HG03064 (cell line): ENCODE results near the gene CFAP97.
"Not testable (repeated sequence)": the region's sequence is repeated elsewhere in the genome, so short reads cannot be mapped to it uniquely, and the experiment has no call there.

Source experiments
- ATAC-seq: cut with Tn5 transposase; IDR thresholded peaks from one replicate; pipeline ENCODE4 v1.9.1; 2021; ENCODE audit warnings: low read depth; ENCODE audit not compliant: unreplicated experiment

Gene CFAP97

DNA sequence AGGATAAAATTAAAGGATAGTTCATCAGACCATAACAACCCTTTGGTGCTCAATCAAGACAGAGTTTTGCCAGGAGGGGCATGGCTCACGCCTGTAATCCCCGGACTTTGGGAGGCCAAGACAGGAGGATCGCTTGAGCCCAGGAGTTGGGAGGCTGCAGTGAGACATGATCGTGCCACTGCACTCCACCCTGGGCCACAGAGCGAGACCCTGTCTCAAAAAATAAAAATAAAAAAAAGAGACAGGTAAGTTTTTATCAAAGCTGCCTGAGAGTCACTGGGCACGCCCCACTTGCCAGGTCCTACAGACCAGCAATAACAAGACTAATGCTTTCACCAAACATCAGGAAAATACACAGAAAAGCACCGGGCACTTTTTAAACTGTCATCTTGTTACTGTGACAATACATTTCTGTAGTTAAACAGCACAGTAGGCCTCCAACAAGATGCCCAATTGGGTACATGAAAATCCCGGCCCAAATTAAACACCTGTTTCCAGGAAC, 765 bp downstream of the CFAP97 start:
- peak; percentile 4 for ATAC-seq

DNA sequence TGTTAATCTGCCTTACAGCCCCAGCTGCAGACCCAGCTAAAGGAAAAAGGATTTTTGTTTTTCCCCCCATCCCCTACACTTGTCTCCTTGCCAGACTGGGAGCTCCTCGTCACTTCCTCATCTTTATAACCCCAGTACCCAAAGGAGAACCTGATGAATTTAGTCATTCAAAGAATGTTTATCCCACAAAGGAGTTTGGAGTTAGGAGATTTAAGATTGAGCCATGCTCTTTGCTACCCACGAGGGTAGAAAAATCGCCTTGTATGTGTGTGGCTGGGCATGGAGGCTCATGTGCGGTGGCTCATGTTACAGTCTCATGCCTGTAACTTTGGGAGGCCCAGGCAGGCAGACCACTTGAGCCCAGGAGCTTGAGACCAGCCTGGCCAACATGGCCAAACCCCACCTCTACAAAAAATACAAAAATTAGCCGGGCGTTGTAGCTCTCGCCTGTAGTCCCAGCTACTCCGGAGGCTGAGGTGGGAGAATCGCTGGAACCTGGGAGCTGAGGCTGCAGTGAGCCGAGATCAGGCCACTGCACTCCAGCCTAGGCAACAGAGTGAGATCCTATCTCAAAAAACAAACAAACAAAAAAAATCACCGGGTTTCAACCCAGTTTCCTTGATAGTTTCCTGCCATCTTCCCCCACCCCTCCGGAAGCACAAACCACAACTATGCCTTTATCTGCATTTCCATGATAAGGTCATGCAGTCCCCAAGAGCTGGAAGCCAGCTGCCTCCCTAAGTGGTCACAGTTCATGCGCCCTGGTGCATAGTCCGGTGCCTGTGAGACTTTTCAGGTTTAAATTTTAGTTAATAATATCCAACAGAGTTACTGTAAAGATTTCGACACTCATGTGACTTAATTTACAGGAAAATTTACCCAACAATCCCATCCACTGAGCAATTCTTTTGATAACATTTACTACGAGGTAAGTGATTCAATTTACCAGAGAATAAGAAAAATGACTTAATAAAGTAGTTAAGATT, 1.5 kb downstream of the CFAP97 start:
- no peak for ATAC-seq

DNA sequence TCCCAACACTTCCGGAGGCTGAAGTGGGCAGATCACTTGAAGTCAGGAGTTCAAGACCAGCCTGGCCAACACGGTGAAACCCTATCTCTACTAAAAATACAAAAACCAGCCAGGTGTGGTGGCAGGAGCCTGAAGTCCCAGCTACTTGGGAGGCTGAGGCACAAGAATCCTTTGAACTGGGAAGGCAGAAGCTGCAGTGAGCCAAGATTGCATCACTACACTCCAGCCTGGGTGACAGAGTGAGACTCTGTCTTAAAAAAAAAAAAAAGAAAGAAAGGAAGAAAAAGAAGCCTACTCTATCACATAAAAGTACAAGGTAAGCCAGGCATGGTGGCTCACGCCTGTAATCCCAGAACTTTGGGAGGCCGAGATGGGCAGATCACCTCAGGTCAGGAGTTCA, 5.6 kb downstream of the CFAP97 start:
- ATAC-seq: not testable (repeated sequence)

DNA sequence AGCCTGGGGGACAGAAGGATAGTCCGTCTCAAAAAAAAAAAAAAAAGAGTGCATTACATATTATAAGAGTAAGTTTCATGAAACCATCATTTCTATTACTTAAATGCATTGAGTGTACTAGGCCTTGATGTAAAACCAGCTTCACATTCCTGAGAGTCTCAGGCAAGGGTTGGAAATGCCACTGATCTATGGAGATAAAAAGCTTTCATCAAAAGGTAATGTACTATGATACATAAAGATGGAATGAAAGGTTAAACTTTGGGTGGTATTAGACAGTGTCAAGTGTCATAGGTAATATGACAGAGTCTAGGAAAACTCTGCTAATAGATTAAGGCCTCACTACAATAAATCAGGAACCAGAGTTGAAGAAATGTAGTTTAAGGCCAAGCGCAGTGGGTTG, 7.4 kb downstream of the CFAP97 start:
- no peak for ATAC-seq

DNA sequence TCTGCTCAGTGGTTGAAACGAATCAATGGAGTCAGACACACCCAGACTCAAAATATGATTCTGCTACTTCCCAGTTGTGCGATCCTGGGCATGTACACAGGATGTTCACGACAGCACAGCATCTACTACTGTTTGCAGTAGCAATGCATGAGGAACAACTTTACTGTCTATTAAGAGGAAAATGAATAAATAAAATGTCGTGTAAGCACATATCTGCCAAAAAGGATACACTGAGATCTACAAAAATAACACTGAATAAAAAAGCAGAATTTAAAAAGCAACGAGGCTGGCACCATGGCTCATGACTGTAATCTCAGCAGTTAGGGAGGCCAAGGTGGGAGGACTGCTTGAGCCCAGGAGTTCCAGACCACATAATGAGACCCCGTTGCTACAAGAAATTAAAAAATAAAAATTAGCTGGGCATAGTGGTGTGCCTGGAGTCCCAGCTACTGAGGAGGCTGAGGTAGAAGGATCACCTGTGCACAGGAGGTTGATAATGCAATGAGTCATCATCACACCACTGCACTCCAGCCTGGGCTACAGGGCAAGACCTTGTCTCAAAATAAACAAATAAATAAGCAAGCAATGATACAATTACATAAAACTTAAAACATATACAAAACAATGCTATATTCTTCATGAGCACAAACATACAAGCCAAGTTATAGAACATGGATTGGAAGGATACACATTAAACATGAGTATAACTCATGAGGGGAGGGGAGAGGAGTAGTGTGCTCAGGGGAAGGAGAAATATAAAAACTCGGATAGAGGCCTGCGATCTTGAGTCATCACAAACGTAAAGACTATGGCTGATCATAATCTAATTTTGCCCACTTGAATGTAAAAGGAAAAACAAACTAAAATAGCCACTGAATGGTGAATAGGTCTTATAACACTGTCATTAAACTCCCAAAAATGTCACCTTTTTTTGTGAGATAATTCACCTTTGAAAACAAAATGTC, 8.6 kb downstream of the CFAP97 start:
- no peak for ATAC-seq

DNA sequence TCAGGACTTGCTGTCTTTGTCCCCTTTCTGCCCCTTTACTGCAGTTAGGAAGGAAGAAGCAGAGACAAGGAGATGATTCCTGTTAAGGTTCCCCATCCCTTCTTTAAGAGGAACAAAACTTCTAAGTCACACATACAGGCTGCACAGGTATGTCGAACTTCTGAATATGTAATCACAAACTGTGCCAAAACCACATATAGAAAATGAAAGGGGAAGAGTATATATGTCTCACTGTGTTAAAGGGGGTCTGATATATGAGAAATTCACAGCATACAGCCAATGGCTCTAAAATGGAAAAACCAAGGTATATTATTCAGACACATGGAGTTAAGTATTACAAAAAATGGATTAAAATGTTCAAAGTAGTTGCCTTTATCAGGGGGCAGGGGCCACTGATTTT, 11.7 kb downstream of the CFAP97 start:
- ATAC-seq: peak; percentile 80

DNA sequence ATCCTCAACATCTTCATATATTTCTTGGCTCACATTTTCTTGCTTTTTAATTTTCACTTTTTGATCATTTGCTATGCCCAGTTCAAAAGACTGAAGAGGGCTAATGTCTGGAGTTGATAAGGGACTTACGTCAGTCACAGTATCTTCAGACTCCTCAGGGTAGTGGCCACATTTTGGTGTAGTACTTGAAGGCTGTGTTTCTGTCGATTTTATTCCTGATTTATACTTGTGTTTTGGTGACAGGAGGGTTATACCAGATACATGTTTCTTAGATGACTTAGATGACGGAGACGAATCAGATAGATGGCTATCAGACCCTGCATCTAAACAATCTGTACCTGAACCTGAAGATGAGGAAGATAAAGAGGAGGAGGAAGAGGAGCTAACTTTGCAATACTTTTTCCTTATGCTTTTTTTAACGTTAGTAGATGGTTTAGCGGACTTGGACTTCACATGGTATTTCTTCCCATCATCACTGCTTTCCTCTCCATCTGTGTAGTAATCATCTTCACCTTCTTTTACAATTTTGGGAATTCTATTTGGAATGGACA, 13.4 kb downstream of the CFAP97 start:
- no peak for ATAC-seq

DNA sequence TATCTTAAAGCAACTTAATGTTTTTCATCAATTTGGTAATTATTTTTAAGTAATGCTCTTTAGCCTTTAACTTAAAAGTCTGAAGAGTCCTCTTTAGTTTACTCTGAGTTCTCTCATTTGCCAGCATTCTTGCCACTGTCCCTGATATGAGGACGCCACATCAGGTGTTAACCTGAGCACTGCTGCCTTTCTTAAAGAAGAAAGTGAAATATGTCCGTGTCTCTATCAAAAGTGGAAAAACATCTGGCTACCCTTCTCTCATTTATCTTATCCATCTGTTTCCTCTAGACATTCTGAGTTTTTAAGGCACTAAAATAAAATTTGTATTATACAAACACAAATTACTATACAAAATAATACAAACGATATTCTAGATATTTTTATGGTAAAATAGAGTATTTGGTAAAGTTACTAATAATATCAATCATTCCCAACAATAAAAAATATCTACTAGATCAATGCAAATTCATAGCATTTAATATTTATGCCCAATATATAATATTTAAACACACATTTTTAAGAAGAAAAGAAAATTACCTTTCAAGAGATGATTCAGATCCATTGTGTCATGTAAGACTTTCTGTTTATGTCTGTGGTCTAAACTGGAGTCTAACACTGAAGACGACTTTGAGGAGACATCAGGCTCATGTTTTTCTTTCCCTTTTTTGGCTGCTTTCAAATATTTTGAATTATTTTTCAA, 14.0 kb downstream of the CFAP97 start:
- ATAC-seq: no peak

DNA sequence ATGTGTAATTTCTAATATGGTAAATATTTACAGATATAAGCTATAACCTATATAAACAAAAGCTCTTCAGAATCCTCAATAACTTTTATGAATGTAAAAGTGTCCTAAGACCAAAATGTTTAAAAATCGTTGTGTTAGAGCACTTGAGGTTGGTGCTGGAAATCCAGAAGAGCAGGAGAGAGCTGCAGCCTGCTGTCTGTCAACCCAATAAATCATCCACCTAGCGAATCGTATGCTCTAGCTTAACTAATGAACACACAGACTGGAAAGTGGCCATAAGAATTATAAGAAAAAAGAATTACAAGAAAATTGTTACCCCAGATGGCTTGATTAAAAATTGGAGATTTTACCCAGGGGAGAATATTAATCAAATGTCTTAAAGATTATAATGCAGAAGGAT, 17.0 kb downstream of the CFAP97 start:
- ATAC-seq: no peak

DNA sequence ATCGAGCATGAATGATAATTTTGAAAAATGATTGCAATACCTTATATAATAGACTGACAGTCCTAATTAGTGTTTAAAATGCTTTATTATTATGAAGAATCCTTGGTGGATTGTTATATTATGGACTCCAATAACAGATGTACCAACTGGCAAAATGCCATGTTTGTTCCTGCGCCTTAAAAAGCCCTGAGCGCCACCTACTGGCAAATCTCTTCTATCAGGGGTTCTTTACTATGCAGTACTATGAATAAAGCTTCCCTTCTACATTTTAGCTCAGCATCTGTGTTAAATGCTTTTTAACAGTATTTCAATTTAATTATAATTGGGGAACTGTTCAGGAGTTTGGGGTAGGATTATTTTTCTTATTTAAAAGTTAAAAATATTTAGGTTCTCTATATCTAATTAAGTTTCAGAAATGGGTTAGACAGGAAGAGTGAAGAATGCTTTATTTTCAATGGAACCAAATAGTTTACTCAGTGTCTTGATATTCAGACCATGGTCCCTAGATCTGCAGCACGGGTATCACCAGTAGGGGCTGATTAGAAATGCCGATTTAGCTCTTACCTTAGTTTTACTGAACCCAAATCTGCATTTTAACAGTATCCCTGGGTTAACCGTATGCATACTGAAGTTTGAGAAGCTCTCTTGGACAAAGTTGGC, 20.0 kb downstream of the CFAP97 start:
- ATAC-seq: peak; percentile 50

DNA sequence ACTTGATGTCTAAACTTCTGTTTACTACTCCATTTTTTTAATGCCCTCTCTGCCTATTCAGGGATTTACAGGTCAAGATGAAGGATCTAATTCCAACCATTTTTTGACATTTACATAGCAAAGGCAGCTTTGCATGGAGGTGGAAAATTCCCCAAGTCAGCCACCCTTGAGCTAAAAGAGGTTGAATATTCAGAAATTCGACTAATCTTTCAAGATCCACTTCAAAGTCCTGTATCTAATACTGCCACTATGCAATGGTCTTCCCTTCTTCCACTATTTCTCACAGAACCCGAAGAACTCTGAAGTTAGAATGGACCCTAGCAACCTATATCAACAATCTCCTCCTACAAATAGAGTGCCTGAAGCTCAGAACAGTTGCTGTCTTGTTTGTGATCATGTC, 21.6 kb downstream of the CFAP97 start:
- ATAC-seq: no peak

DNA sequence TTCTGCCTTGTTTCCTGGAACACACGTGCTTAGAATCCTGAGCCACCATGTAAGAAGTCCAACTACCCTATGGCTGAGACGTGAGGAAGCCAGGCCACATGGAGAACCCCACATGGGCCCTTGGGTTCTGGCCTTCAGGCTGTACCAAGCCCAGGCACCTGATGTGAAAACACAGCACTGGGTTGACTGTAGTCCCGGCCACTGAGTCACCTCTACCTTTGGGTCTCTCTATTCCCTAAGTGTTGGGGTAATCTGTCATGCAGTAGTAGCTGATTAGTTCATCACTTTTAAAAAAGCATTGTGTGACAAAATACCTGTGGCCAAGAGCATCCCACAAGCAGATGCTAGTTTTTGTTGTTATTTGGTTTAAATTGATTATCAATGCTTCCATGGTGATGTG, 24.3 kb downstream of the CFAP97 start:
- no peak for ATAC-seq

DNA sequence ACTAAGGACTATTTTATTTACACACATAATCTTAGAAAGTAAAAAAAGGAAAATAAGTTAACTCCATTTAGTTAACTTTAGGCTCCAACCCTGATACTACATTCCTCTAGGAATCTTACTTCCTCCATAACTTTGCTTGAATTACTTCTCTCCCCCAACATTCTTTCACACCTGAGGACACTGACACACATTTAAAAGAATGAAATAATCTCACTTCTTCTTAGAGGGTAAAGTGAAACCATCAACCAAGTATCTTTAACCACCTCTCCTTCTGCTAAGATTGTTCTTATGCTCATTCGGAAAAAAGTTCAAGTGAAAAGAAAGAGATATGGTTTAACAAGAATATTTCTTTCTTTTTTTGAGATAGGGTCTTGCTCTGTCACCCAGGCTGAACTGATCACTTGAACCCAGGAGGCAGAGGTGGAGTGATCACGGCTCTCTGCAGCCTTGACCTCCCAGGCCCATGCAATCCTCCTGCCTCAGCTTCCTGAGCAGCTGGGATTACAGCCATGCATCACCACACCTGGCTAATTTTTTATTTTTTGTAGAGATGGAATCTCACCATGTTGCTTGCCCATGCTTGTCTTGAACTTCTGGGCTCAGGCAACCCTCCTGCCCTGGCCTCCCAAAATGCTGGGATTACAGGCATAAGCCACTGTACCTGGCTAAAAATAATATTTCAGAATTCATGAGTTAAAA, 32.3 kb downstream of the CFAP97 start:
- peak; percentile 88 for ATAC-seq

DNA sequence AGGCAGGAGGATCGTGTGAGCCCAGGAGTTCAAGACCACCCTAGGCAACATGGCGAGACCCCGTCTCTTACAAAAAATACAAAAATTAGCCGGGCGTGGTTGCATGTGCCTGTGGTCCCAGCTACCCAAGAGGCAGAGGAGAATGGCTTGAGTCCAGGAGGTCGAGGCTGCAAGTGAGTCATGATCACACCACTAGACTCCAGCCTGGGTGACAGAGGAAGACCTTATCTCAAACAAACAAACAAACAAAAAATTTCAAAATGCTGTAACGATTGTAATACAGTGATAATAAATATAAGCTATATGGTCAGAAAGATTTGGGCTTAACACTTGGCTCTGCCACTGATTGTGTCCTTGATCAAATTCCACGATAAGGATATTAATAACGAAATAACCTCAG, 36.6 kb downstream of the CFAP97 start:
- no peak for ATAC-seq

DNA sequence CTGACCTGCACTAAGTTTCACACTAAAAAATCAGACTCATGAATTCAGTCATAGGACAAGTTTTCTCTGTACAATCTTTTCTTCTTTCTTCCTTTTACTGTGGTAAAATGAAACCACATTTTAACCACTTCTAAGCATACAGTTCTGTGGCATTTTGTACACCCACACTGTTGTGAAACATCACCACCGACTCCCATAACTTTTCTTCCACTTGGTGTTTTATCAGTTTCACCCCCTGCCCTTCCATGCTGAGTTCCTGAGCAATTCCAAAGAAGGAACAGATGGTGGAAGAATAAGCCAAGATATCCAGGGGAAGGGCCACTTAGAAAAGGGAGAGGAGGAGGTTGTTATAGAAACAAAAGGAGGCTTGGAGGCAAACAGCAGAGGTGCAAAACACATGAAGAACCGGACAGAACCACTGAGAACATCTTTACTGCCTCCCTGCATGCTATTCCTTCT, 38.2 kb downstream of the CFAP97 start:
- peak; percentile 95 for ATAC-seq

DNA sequence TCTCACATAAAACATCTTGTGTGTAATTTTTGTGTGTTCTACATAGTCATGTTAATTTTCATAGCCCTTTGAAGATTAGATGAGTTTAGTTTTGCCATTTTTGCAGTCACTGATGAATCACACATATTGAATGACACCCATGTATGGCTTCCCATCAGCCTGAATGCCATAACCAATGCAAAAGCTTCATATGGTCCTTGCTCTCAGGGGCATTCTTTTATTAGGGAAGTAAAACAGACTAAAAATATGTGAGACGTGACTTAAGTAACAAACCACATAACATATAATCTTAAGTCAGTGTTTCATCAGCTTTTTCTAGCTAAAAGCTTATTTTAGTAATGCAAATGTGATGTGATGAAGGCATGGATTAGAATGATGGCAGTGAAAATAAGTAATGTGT, 52.5 kb downstream of the CFAP97 start:
- ATAC-seq: no peak

DNA sequence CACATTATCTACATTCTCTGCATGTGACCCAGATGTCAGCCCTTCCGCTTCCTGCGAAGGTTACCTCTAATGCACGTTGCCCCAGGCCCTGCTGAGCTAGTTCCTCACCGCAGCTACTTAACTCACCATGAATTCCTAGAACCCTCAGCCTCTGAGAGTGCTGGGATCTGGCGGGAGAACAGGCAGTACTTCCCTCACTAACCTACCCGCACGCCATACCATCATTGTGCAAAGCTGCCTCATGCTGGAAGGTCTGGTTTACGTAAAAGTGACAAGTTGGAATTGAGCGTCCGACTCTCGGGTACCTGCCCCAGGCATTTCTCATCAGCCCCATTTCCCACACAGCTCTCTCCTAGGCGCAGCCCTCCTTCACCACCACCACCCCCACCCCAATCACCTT, 54.4 kb downstream of the CFAP97 start:
- ATAC-seq: no peak

DNA sequence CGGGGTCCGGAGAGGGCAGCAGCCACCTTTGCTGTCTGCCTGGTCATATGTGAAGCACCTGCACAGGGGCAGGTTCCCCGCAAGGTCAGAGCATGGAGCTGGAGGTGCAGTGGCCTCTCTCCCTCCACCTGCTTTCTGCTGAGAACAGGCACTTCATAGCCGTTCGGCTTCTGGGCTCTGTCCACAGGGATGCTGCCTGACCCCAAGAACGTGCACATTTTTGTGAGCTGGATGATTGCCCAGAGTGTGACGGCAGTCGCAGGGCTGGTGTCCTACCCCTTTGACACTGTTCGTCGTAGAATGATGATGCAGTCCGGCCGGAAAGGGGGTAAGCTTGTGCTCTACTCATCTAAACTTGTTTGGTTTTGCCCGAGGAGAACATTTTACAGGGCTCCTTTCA, 58.2 kb downstream of the CFAP97 start:
- no peak for ATAC-seq
